Prostate gland (tissue), 2 donors: Measurements from ENCODE around the gene ARHGAP24.

ENCODE experiments used
- CTCF ChIP-seq, 4 experiments: fragments of 200-600 bp in 2 of 4; fragments of 450-650 bp in 2 of 4; sonication (generic) in 2 of 4; IDR thresholded peaks; 1 replicate in 3 of 4; 2 replicates in 1 of 4; pipeline ENCODE4 v1.5.1; 2016 to 2019; ENCODE audit warnings: antibody characterized with exemption in 4 of 4, mild to moderate bottlenecking in 2 of 4, moderate library complexity in 2 of 4
- POLR2AphosphoS5 ChIP-seq: sonication (generic); formaldehyde crosslinking; IDR thresholded peaks from one replicate; pipeline ENCODE4 v1.6.1; 2017; ENCODE audit warnings: antibody characterized with exemption

DNA sequence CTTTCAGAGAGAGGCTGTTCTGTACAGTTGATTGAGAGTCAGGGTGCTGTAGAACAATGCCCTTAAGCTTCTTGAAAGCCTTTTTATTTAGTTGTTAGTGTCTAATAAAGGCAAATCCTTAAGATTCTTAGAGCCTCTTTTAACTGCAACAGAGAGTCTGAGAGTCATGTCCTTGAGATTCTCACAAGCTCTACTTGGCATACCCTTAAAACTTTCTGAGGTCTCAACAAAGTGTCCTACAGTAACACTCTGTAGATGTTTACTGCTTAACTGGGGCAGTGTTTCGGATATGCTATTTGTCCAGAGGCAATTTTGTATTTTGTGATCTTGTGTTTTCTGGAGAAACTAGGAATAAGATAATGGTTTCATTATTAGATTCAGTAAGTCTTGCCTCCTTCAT, 209.7 kb downstream of the ARHGAP24 start:
- TF ChIP-seq POLR2AphosphoS5 = no peak
- TF ChIP-seq CTCF (IDR thresholded peaks at IDR 0.05) = no peak
